HepG2 (cell line): Measurements from ENCODE around the gene NADK2. TPM values are rescaled to one million over a fixed set of nuclear protein-coding genes. Genes with fewer than 3 reads are reported as not detected.

Experiments
- CENPT ChIP-seq: sonication (generic); formaldehyde crosslinking; IDR thresholded peaks from 2 replicates; pipeline ENCODE4 v1.8.0; 2022; ENCODE audit warnings: low read depth, mild to moderate bottlenecking, moderate library complexity, missing genetic modification reagents
- EP300 ChIP-seq, 3 experiments: sonication (generic) in 1 of 3; formaldehyde crosslinking in 1 of 3; IDR thresholded peaks; 2 replicates each; pipeline versions ENCODE4 v1.5.1 to v1.6.1; 2011 to 2020; ENCODE audit warnings: low read depth in 2 of 3, low read length in 2 of 3, borderline replicate concordance in 1 of 3, improper control_type of control experiment in 1 of 3, mild to moderate bottlenecking in 1 of 3, missing genetic modification reagents in 1 of 3, moderate library complexity in 1 of 3
- JDP2 ChIP-seq: sonication (generic); formaldehyde crosslinking; IDR thresholded peaks from 2 replicates; pipeline ENCODE4 v1.8.1; 2022; ENCODE audit warnings: missing genetic modification reagents, borderline replicate concordance
- LCORL ChIP-seq, 2 experiments: fragments of 450-650 bp in 1 of 2; sonication (generic) in 1 of 2; formaldehyde crosslinking in 1 of 2; IDR thresholded peaks; 2 replicates each; pipeline versions ENCODE4 v1.5.0 to v1.6.1; 2017 to 2020; ENCODE audit warnings: antibody characterized with exemption in 1 of 2, missing genetic modification reagents in 1 of 2
- PHF21A ChIP-seq: sonication (generic); formaldehyde crosslinking; IDR thresholded peaks from 2 replicates; pipeline ENCODE4 v1.5.0; 2020; ENCODE audit warnings: mild to moderate bottlenecking, missing genetic modification reagents
- SMARCE1 ChIP-seq: fragments of 450-650 bp; IDR thresholded peaks from 2 replicates; pipeline ENCODE4 v1.6.1; 2017; ENCODE audit warnings: borderline replicate concordance
- SOX13 ChIP-seq, 3 experiments: fragments of 450-650 bp in 1 of 3; sonication (generic) in 1 of 3; formaldehyde crosslinking in 1 of 3; IDR thresholded peaks in 2 of 3; conservative IDR thresholded peaks in 1 of 3; 2 replicates each; pipeline versions ENCODE4 v1.5.0 to v1.6.1; 2016 to 2020; ENCODE audit warnings: antibody characterized with exemption in 1 of 3, mild to moderate bottlenecking in 1 of 3, missing compliant biosample characterization in 1 of 3, missing genetic modification reagents in 1 of 3, moderate library complexity in 1 of 3
- SRSF9 ChIP-seq: fragments of 200-400 bp; formaldehyde crosslinking; IDR thresholded peaks from 2 replicates; pipeline ENCODE4 v1.6.1; 2018; ENCODE audit warnings: borderline replicate concordance, mild to moderate bottlenecking, low read depth, low read length; ENCODE audit not compliant: insufficient read depth, poor library complexity, severe bottlenecking
- ZNF34 ChIP-seq: sonication (generic); formaldehyde crosslinking; IDR thresholded peaks from 2 replicates; pipeline ENCODE4 v1.4.0; 2020; ENCODE audit warnings: mild to moderate bottlenecking, missing genetic modification reagents, borderline replicate concordance
- ZNF343 ChIP-seq: sonication (generic); formaldehyde crosslinking; IDR thresholded peaks from 2 replicates; pipeline ENCODE4 v1.4.0; 2020; ENCODE audit warnings: mild to moderate bottlenecking, missing genetic modification reagents
- ZNF441 ChIP-seq: sonication (generic); formaldehyde crosslinking; IDR thresholded peaks from 2 replicates; pipeline ENCODE4 v1.7.0; 2021; ENCODE audit warnings: missing genetic modification reagents, borderline replicate concordance
- ZNF496 ChIP-seq: sonication (generic); formaldehyde crosslinking; IDR thresholded peaks from 2 replicates; pipeline ENCODE4 v1.8.1; 2023; ENCODE audit warnings: mild to moderate bottlenecking, moderate library complexity, missing genetic modification reagents; ENCODE audit not compliant: insufficient replicate concordance
- ZNF574 ChIP-seq: sonication (generic); formaldehyde crosslinking; IDR thresholded peaks from 2 replicates; pipeline ENCODE4 v1.4.0; 2020; ENCODE audit warnings: missing genetic modification reagents
- ZNF639 ChIP-seq: conservative IDR thresholded peaks from 2 replicates; pipeline ENCODE4 v1.6.1; 2018; ENCODE audit warnings: missing genetic modification reagents
- polyA plus RNA-seq, 8 experiments: library from polyadenylated mRNA; depleted of rRNA in 3 of 8; stranded (reverse) in 7 of 8; unstranded in 1 of 8; fragments of >200 nt; fragmentation: Illumina TruSeq in 4 of 8; extraction: Trizol in 4 of 8; gene quantifications; 2 replicates each; pipeline versions ENCODE4 v1.2.1 to v1.2.3, GENCODE V29; 2011 to 2016; ENCODE audit warnings: low read depth in 4 of 8, missing spikeins in 1 of 8, mixed read lengths in 1 of 8; ENCODE audit not compliant: insufficient read depth in 1 of 8
- total RNA-seq, 5 experiments: library from RNA; depleted of rRNA; stranded (reverse); fragments of >200 nt; fragmentation: Illumina TruSeq; extraction: Trizol; gene quantifications; 2 replicates each; pipeline ENCODE4 v1.2.3, GENCODE V29; 2016; ENCODE audit warnings: low read depth in 1 of 5
- TF ChIP-seq, protein P1 (sequence below): IDR thresholded peaks from 2 replicates; pipeline ENCODE4 v1.6.1; 2012; ENCODE audit warnings: low read depth, low read length, improper control_type of control experiment
- TF ChIP-seq, protein P2 (sequence below): sonication (generic); formaldehyde crosslinking; IDR thresholded peaks from 2 replicates; pipeline ENCODE4 v1.5.0; 2020; ENCODE audit warnings: missing genetic modification reagents, mild to moderate bottlenecking, borderline replicate concordance
- TF ChIP-seq, protein P3 (sequence below): sonication (generic); formaldehyde crosslinking; IDR thresholded peaks from 2 replicates; pipeline ENCODE4 v1.4.0; 2020; ENCODE audit warnings: mild to moderate bottlenecking, missing genetic modification reagents

NADK2 gene
- total and polyA plus RNA-seq, 2 of the 13 experiments (the other 11 are each of a cell fraction or from before 2014, with no cell fraction given): 13.9 to 71.4 TPM

DNA sequence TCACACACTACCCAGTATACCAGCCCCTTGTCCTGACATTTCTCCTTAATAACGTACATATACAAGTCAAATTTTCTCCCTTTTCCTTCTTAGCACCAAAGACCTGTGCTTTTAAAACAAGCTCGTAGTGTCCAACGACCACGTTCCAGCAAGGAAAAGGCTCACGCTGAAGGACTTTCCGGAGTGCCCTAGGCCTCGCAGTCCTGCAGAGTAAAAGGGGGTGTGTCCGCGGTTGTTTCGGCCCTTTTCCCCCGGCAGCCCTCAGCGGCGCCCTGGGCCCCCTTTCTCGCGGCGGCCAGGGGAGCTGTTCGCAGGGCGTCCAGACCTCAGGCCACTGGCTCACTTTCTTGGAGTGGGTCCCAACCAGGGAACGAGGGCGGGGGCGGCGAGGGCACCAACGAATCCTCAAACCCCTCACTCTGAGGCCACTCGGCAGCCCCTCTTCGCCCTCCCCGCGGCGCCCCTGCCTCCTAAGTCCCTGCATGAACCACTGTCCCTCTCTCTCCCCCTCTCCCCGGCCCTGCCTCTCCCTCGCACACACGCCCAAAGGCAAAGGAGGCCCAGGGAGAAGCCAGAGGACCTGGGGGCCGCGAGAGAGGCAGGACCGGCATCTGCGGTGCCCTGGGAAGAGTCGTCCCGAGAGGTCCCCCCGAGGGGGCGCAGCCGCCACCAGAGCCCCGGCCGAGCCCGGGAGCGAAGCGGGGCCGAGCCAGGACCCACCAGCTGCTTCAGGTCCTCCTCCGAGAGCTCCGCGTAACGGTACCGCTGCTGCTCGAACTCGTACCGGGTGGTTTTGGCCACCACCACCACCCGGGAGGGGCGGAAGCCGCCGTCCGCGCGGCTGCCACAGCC is 720 bp downstream of the NADK2 start (continued):
- no peak for TF ChIP-seq EP300 (IDR thresholded peaks at IDR 0.05; ENCODE audit: low read depth in 2 of 2, low read length in 2 of 2)
- TF ChIP-seq EP300 (CRISPR knock-in tag; IDR thresholded peaks at IDR 0.05; ENCODE audit: borderline replicate concordance): no peak; the same call in 1 of the 2 replicates
- no peak; the same call in 1 of the 2 replicates for TF ChIP-seq ZNF343 (CRISPR knock-in tag)
- TF ChIP-seq, protein P1, sequence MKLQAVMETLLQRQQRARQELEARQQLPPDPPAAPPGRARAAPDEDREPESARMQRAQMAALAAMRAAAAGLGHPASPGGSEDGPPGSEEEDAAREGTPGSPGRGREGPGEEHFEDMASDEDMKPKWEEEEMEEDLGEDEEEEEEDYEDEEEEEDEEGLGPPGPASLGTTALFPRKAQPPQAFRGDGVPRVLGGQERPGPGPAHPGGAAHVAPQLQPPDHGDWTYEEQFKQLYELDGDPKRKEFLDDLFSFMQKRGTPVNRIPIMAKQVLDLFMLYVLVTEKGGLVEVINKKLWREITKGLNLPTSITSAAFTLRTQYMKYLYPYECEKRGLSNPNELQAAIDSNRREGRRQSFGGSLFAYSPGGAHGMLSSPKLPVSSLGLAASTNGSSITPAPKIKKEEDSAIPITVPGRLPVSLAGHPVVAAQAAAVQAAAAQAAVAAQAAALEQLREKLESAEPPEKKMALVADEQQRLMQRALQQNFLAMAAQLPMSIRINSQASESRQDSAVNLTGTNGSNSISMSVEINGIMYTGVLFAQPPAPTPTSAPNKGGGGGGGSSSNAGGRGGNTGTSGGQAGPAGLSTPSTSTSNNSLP: no peak
- TF ChIP-seq SMARCE1: no peak
- TF ChIP-seq, protein P2, sequence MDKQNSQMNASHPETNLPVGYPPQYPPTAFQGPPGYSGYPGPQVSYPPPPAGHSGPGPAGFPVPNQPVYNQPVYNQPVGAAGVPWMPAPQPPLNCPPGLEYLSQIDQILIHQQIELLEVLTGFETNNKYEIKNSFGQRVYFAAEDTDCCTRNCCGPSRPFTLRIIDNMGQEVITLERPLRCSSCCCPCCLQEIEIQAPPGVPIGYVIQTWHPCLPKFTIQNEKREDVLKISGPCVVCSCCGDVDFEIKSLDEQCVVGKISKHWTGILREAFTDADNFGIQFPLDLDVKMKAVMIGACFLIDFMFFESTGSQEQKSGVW (CRISPR knock-in tag): no peak
- TF ChIP-seq ZNF496: no peak
- no peak for TF ChIP-seq ZNF34 (CRISPR knock-in tag)
- no peak for TF ChIP-seq ZNF574 (CRISPR knock-in tag)
- no peak for TF ChIP-seq LCORL (IDR thresholded peaks at IDR 0.05)
- TF ChIP-seq LCORL (CRISPR knock-in tag; IDR thresholded peaks at IDR 0.05): 0 out of 2 replicates have a peak, but pooled peaks have one; percentile 25
- no peak for TF ChIP-seq SRSF9
- 0 out of 2 replicates have a peak, but pooled peaks have one; percentile 33 for TF ChIP-seq ZNF441 (CRISPR knock-in tag)
- TF ChIP-seq SOX13 (IDR thresholded peaks at IDR 0.05): no peak
- peak in 1 of 2 experiments; percentile 8; a peak in 1 of 4 replicates for TF ChIP-seq SOX13 (CRISPR knock-in tag; conservative IDR thresholded peaks at IDR 0.05 in 1 of 2, IDR thresholded peaks at IDR 0.05 in 1 of 2)
- no peak for TF ChIP-seq JDP2 (CRISPR knock-in tag)
- TF ChIP-seq PHF21A (CRISPR knock-in tag): peak; percentile 36; the same call in 1 of the 2 replicates
- TF ChIP-seq ZNF639 (CRISPR knock-in tag): no peak
- TF ChIP-seq CENPT (CRISPR knock-in tag): no peak
- TF ChIP-seq, protein P3, sequence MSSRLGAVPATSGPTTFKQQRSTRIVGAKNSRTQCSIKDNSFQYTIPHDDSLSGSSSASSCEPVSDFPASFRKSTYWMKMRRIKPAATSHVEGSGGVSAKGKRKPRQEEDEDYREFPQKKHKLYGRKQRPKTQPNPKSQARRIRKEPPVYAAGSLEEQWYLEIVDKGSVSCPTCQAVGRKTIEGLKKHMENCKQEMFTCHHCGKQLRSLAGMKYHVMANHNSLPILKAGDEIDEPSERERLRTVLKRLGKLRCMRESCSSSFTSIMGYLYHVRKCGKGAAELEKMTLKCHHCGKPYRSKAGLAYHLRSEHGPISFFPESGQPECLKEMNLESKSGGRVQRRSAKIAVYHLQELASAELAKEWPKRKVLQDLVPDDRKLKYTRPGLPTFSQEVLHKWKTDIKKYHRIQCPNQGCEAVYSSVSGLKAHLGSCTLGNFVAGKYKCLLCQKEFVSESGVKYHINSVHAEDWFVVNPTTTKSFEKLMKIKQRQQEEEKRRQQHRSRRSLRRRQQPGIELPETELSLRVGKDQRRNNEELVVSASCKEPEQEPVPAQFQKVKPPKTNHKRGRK (CRISPR knock-in tag): no peak
